IPS-15b (cell line): ENCODE results near the gene SPRR2F.

Experiments used
- H3K27me3 ChIP-seq: one replicate; pipeline ENCODE4 v1.6.1; 2013; ENCODE audit warnings: low read length; ENCODE audit not compliant: control insufficient read depth, insufficient read depth
- H3K36me3 ChIP-seq: one replicate; pipeline ENCODE4 v1.6.1; 2013; ENCODE audit warnings: low read length; ENCODE audit not compliant: control insufficient read depth, insufficient read depth
- H3K4me1 ChIP-seq: one replicate; pipeline ENCODE4 v1.6.1; 2013; ENCODE audit warnings: mild to moderate bottlenecking, low read length; ENCODE audit not compliant: control insufficient read depth, insufficient read depth
- H3K4me3 ChIP-seq: one replicate; pipeline ENCODE4 v1.5.1; 2013; ENCODE audit warnings: low read depth, low read length
- H3K9ac ChIP-seq: one replicate; pipeline ENCODE4 v1.6.1; 2013; ENCODE audit warnings: low read depth, mild to moderate bottlenecking, low read length
- H3K9me3 ChIP-seq: one replicate; pipeline ENCODE4 v1.6.1; 2013; ENCODE audit warnings: mild to moderate bottlenecking, low read length; ENCODE audit not compliant: control insufficient read depth, insufficient read depth

SPRR2F gene

GRCh38 chr1:153072806-153073726, 40.2 kb downstream of the SPRR2F start:
- H3K9me3 ChIP-seq: no peaks in the 10 kb centered on the region
- no peaks in the 10 kb centered on the region for H3K27me3 ChIP-seq
- H3K36me3 ChIP-seq: no peaks in the 10 kb centered on the region
- no peak overlapping the region for H3K9ac ChIP-seq
- H3K4me3 ChIP-seq: no peak overlapping the region
- no peaks in the 10 kb centered on the region for H3K4me1 ChIP-seq

- Histone ChIP-seq H3K4me1 (no peaks in the 10 kb centered on the region), H3K9me3 (no peaks in the 10 kb centered on the region), H3K27me3 (no peaks in the 10 kb centered on the region), H3K4me3 (no peak within 1 kb of the TSS), H3K36me3 (no peaks in the 10 kb centered on the region), H3K9ac (no peak within 1 kb of the TSS)
These were observed 41.8 kb downstream of the SPRR2F start, which contains the start of gene SPRR2B for GRCh38 chr1:153071511-153071910. TSS of gene SPRR2B (minus strand) at chr1:153071611. CDS start at chr1:153070839, 772 bp downstream.

DNA sequence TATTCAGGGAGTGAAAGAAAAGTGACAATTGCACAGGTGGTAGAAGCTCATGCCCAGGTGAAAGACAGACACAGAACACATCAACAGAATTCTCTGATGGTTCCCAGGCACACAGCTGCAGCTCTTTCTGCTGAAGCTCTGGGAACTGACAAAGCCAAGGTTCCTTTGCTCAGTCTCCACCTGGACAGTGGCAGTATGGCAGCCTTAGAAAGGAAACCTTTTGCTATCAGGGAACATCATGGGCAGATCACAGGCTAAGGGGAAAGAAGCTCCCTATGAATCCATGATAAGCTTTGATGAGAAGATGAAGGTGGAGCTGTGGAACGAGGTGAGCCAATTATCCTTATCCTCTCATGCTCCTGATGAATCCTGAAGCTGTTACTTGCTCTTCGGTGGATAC, 43.1 kb downstream of the SPRR2F start:
- no peaks in the 10 kb centered on the region for H3K4me1 ChIP-seq
- H3K4me3 ChIP-seq: no peak overlapping the region
- no peaks in the 10 kb centered on the region for H3K27me3 ChIP-seq
- no peak overlapping the region for H3K9ac ChIP-seq
- H3K9me3 ChIP-seq: no peaks in the 10 kb centered on the region
- no peaks in the 10 kb centered on the region for H3K36me3 ChIP-seq
